ENCODE data around the gene LTA.

DNA sequence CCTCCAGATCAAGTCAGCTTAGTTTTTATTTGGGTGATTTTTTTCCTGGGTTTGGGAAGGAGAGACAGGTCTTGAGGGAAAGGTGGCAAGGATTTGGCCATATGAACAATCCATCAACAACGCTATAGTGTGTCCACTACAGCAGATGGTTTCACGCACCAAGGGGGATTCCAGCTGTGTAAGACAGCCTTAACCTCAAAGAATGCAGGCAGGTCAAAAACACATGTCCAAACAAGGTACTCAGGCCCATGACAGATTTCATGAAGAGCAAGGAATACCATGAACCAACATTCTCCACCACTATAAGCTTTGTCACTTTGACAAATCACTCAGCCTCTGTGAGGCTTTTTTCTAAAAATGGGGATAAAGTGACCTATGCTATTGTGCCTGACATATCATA lies 44.9 kb downstream of the LTA start:
- TF ChIP-seq ZC3H10 (CRISPR knock-in tag; IDR thresholded peaks at IDR 0.05) (no peak), OSR1 (CRISPR knock-in tag; IDR thresholded peaks at IDR 0.05) (no peak)
- TF ChIP-seq, protein P1, sequence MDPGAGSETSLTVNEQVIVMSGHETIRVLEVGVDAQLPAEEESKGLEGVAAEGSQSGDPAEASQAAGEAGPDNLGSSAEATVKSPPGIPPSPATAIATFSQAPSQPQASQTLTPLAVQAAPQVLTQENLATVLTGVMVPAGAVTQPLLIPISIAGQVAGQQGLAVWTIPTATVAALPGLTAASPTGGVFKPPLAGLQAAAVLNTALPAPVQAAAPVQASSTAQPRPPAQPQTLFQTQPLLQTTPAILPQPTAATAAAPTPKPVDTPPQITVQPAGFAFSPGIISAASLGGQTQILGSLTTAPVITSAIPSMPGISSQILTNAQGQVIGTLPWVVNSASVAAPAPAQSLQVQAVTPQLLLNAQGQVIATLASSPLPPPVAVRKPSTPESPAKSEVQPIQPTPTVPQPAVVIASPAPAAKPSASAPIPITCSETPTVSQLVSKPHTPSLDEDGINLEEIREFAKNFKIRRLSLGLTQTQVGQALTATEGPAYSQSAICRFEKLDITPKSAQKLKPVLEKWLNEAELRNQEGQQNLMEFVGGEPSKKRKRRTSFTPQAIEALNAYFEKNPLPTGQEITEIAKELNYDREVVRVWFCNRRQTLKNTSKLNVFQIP (CRISPR knock-in tag; IDR thresholded peaks at IDR 0.05; ENCODE audit: borderline replicate concordance, low read depth) = no peak

Measured in SK-N-SH treated with all-trans-retinoic acid at 6 μM for 48 hours (cell line).